CD8-positive, alpha-beta memory T cell (primary cell): Measurements from ENCODE around the gene LCMT1. TPM values are rescaled to one million over a fixed set of nuclear protein-coding genes. Genes with fewer than 3 reads are reported as not detected.
"Not testable (repeated sequence)": the region's sequence is repeated elsewhere in the genome, so short reads cannot be mapped to it uniquely, and the experiment has no call there.

Experiments
- CTCF ChIA-PET: fragments of 350-600 bp; sonication (Branson Sonifier 250); formaldehyde crosslinking; loops from one replicate; lab custom pipeline; 2021; ENCODE audit warnings: antibody characterized with exemption; lab: Charles Lee
- POLR2A ChIA-PET: fragments of 350-600 bp; sonication (Branson Sonifier 250); formaldehyde crosslinking; loops from one replicate; lab custom pipeline; 2021; ENCODE audit warnings: antibody characterized with exemption; lab: Charles Lee
- DNase-seq, 5 donors: peaks; one replicate each; pipeline versions ENCODE4 v3.0.0 to v3.0.0-alpha.2; 2020 to 2022; ENCODE audit warnings: mixed read lengths in 1 of 5
- H3K27ac ChIP-seq: one replicate; pipeline ENCODE4 v1.7.0; 2013; ENCODE audit warnings: low read depth, mild to moderate bottlenecking, low read length, moderate library complexity
- H3K27me3 ChIP-seq: 2 replicates; pipeline ENCODE4 v1.7.0; 2013; ENCODE audit warnings: low read length, mild to moderate bottlenecking; ENCODE audit not compliant: insufficient read depth, poor library complexity, severe bottlenecking
- H3K36me3 ChIP-seq: 2 replicates; pipeline ENCODE4 v1.7.0; 2013; ENCODE audit warnings: mild to moderate bottlenecking, low read length, moderate library complexity; ENCODE audit not compliant: insufficient read depth
- H3K4me1 ChIP-seq: 2 replicates; pipeline ENCODE4 v1.7.0; 2013; ENCODE audit warnings: mild to moderate bottlenecking, low read length, moderate library complexity; ENCODE audit not compliant: insufficient read depth
- H3K4me3 ChIP-seq: 2 replicates; pipeline ENCODE4 v1.7.0; 2013; ENCODE audit warnings: mild to moderate bottlenecking, low read length
- H3K9me3 ChIP-seq: 2 replicates; pipeline ENCODE4 v1.7.0; 2013; ENCODE audit warnings: mild to moderate bottlenecking, low read length
- H3K27ac Mint-ChIP-seq, 8 donors: one replicate each; pipeline ENCODE4 v1.8.0; 2020 to 2021; ENCODE audit warnings: mixed read lengths in 8 of 8, mild to moderate bottlenecking in 6 of 8, inconsistent platforms in 3 of 8, moderate library complexity in 3 of 8
- H3K27me3 Mint-ChIP-seq, 2 donors: one replicate each; pipeline ENCODE4 v1.8.0; 2020 to 2021; ENCODE audit warnings: mixed read lengths in 2 of 2, mild to moderate bottlenecking in 1 of 2, moderate library complexity in 1 of 2
- H3K36me3 Mint-ChIP-seq, 3 donors: one replicate each; pipeline ENCODE4 v1.8.0; 2020 to 2021; ENCODE audit warnings: mixed read lengths in 3 of 3, inconsistent platforms in 1 of 3, mild to moderate bottlenecking in 1 of 3
- H3K4me1 Mint-ChIP-seq, 3 donors: one replicate each; pipeline ENCODE4 v1.8.0; 2020 to 2021; ENCODE audit warnings: mixed read lengths in 3 of 3, inconsistent platforms in 1 of 3, mild to moderate bottlenecking in 1 of 3
- H3K4me3 Mint-ChIP-seq, 7 donors: one replicate each; pipeline ENCODE4 v1.8.0; 2020 to 2021; ENCODE audit warnings: mixed read lengths in 7 of 7, mild to moderate bottlenecking in 6 of 7, moderate library complexity in 4 of 7, inconsistent platforms in 2 of 7
- H3K9me3 Mint-ChIP-seq, 5 donors: one replicate each; pipeline ENCODE4 v1.8.0; 2020 to 2022; ENCODE audit warnings: mixed read lengths in 5 of 5, mild to moderate bottlenecking in 3 of 5, moderate library complexity in 2 of 5, inconsistent platforms in 1 of 5
- polyA plus RNA-seq: library from polyadenylated mRNA; unstranded; fragments of 300-500 nt; fragmentation: Illumina TruSeq; gene quantifications from one replicate; pipeline ENCODE4 v1.2.3, GENCODE V29; 2021
- total RNA-seq, 2 experiments: library from RNA; stranded (reverse); gene quantifications; one replicate each; pipeline ENCODE4 v1.2.3, GENCODE V29; 2021

The LCMT1 gene
- 10 to 100 TPM; 43.6 to 43.8 TPM for total RNA-seq
- 54.3 TPM for polyA plus RNA-seq

DNA sequence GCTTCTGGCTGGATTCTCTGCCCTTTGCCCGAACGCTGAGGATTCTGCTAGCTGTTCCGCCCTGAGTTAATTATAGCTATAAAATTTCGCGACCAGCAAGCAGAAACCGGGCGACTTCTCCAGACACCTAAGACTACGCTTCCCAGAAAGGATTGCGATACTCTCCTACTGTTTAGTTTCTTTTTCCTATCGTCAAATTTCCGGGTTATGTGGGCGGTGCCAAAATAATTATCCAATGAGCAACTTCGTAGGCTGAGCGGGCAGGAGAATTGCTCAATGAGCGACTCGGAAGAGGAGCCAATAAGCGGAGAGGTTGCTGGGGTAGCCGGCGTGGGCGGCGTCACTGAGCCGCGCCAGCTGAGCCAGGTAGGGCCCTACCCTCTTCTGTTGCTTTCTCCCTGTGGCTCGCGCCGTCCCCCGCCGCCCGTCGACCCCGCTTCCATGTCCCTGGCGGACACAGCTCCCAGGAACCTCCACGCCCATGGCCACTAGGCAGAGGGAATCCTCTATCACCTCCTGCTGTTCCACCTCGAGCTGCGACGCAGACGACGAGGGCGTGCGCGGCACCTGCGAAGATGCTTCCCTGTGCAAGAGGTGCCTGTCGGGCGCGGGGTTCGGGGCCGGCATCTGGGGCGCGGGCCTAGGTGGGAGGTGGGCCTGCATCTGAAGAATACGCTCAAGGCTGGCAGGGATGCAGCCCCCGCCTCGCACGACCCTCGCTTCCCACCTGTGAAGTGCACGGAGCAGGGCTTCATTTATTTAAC, at the start of gene LCMT1:
LCMT1 (plus strand) TSS at position 340 of the 764 bp plus-strand sequence; CDS start at position 482, 142 bp downstream.
- Histone ChIP-seq H3K4me3 (peak within 1 kb of the TSS; percentile 92), H3K9me3 (no peaks in the 10 kb centered on the region), H3K4me1 (peaks cover 36% of the 10 kb centered on the region), H3K36me3 (peaks cover 4% of the 10 kb centered on the region), H3K27ac (peak within 1 kb of the TSS; percentile 79), H3K27me3 (no peaks in the 10 kb centered on the region)
- Mint-ChIP-seq H3K27ac (peak within 1 kb of the TSS; percentile 48 to 98 (median 96)), H3K36me3 (peaks cover 0 to 31% (median 8%) of the 10 kb centered on the region in 3 donors), H3K27me3 (no peaks in the 10 kb centered on the region), H3K9me3 (no peaks in the 10 kb centered on the region), H3K4me3 (peak within 1 kb of the TSS; percentile 89 to 97 (median 96)), H3K4me1 (peaks cover 55 to 77% (median 77%) of the 10 kb centered on the region in 3 donors)
- DNase-seq, result peak; percentile 82 to 94 (median 93)
- ChIA-PET CTCF (interaction anchor here (0.8 to 7.5 kb wide), 8 partner anchors 11 to 114 kb away, joined by 3 to 74 read pairs (median 6); partner anchors contain the start of gene ARHGAP17), POLR2A (interaction anchor here (0.7 to 2.5 kb wide), 6 partner anchors 45 to 96 kb away, joined by 3 to 22 read pairs (median 10); partner anchors contain the start of gene ARHGAP17)

DNA sequence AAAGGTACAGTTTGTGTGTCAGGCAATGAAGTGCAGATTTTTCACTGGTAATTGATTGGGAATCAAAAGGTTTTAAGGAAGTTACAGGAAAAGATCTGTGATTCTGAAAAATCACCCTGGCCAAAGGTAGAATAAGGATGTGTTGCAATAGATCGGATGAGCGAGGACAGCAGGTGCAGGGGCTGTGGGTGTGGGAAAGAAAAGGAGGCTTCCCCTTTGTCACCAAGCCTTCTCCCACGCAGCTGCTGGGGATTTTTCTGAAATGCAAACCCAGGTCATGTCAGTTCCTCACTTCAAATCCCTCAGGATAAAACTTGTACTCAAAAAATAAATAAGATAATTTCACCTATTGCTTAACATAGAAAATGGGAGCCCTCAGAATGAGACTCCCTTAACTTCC, 48.4 kb upstream of the LCMT1 start:
- Mint-ChIP-seq H3K36me3 (peaks cover 0 to 3% (median 0%) of the 10 kb centered on the region in 3 donors), H3K4me1 (peaks cover 48 to 67% (median 54%) of the 10 kb centered on the region in 3 donors), H3K4me3 (peak overlapping the region in 3 of 7 donors; percentile 22 to 51 (median 38)), H3K27ac (peak overlapping the region; percentile 68 to 93 (median 74)), H3K9me3 (no peaks in the 10 kb centered on the region), H3K27me3 (peaks cover 0 to 1% of the 10 kb centered on the region in 2 donors)
- ChIA-PET POLR2A (no interaction called here), CTCF (no interaction called here)
- Histone ChIP-seq H3K9me3 (no peaks in the 10 kb centered on the region), H3K27me3 (no peaks in the 10 kb centered on the region), H3K27ac (no peak overlapping the region), H3K36me3 (no peaks in the 10 kb centered on the region), H3K4me3 (peak overlapping the region; percentile 21), H3K4me1 (peaks cover 65% of the 10 kb centered on the region)
- DNase-seq, result no peak

DNA sequence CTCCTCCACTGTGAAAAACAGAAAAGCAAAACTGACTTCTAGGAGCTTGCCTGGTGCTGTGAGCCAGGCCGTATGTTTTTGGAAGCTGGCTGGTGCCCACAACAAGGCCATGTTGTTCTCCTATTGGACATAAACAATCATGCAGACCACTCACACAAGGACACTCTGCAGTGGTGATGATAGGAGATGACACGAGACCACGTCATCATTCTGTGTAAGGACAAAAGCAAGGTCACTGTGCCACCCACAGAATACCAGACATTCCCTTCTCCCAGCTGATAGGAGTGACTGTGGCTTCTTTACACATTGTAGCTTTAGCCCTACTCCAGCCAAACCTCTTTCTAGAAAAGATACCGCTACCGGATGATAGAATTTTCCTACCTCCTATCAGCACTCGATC, 47.7 kb upstream of the LCMT1 start:
- Mint-ChIP-seq H3K36me3 (peaks cover 0 to 3% (median 0%) of the 10 kb centered on the region in 3 donors), H3K27ac (peak overlapping the region in 7 of 8 donors; percentile 38 to 80 (median 70)), H3K27me3 (peaks cover 0 to 1% of the 10 kb centered on the region in 2 donors), H3K4me3 (peak overlapping the region in 4 of 7 donors; percentile 15 to 56 (median 26)), H3K9me3 (no peaks in the 10 kb centered on the region), H3K4me1 (peaks cover 47 to 68% (median 54%) of the 10 kb centered on the region in 3 donors)
- Histone ChIP-seq H3K27ac (no peak overlapping the region), H3K27me3 (no peaks in the 10 kb centered on the region), H3K9me3 (no peaks in the 10 kb centered on the region), H3K4me1 (peaks cover 65% of the 10 kb centered on the region), H3K4me3 (peak overlapping the region; percentile 21), H3K36me3 (no peaks in the 10 kb centered on the region)
- CTCF ChIA-PET, result no interaction called here
- no peak for DNase-seq
- POLR2A ChIA-PET, result no interaction called here

DNA sequence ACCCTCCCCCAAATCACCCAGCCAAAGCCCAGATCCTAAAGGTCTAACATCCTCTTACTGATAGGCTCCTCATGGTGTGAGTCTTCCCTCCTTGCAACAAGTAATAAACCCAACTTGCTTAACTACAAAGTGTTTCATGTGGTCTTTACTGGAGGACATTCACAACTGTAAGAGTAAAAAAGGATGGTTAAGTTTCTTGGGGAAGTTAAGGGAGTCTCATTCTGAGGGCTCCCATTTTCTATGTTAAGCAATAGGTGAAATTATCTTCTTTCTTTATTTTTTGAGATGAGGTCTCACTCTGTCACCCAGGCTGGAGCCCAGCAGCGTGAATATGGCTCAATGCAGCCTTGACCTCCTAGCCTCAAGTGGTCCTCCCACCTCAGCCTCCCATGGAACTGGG, 47.3 kb upstream of the LCMT1 start:
- H3K4me3 ChIP-seq, DNase-seq, H3K27me3 Mint-ChIP-seq, POLR2A ChIA-PET, H3K36me3 Mint-ChIP-seq, H3K27ac ChIP-seq, H3K9me3 ChIP-seq, H3K9me3 Mint-ChIP-seq, H3K36me3 ChIP-seq, H3K27me3 ChIP-seq: not testable (repeated sequence)
- Mint-ChIP-seq H3K4me3 (peak overlapping the region in 2 of 7 donors; percentile 54 to 56), H3K4me1 (peaks cover 47 to 68% (median 54%) of the 10 kb centered on the region in 3 donors), H3K27ac (peak overlapping the region; percentile 32 to 80 (median 69))
- H3K4me1 ChIP-seq, result peaks cover 65% of the 10 kb centered on the region
- CTCF ChIA-PET, result interaction anchor here (1.5 kb wide), 1 partner anchor 8 kb away, joined by 4 read pairs; no protein-coding TSS in a partner anchor

DNA sequence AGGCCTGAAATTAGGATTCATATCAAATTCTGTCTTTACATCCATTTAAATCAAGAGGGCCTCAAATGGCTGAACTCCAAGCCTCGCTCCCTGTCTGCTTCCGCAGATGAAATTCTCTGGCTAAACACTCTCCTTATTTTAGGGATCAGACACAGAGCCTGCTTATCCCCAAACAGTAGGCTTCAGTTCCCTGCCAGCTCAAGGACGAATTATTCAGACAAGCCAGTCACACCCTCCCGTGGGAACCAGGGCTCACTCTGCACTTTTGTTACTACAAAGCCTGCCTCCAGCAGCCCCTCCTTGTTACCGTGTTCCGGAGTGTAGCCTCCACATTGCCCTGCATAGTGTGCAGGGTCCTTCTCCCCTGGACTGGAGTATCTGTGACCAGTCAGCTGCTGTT, 46.6 kb upstream of the LCMT1 start:
- Histone ChIP-seq H3K4me1 (peaks cover 63% of the 10 kb centered on the region), H3K9me3 (no peaks in the 10 kb centered on the region), H3K4me3 (no peak overlapping the region), H3K27me3 (no peaks in the 10 kb centered on the region), H3K27ac (no peak overlapping the region), H3K36me3 (no peaks in the 10 kb centered on the region)
- CTCF ChIA-PET, result interaction anchor here (0.6 to 1.5 kb wide), 2 partner anchors 9 to 43 kb away, joined by 3 to 4 read pairs; no protein-coding TSS in a partner anchor
- Mint-ChIP-seq H3K4me3 (no peak overlapping the region), H3K27ac (no peak overlapping the region), H3K9me3 (no peaks in the 10 kb centered on the region), H3K27me3 (peaks cover 0 to 1% of the 10 kb centered on the region in 2 donors), H3K4me1 (peaks cover 47 to 68% (median 54%) of the 10 kb centered on the region in 3 donors), H3K36me3 (peaks cover 0 to 3% (median 0%) of the 10 kb centered on the region in 3 donors)
- no peak for DNase-seq
- POLR2A ChIA-PET, result no interaction called here

DNA sequence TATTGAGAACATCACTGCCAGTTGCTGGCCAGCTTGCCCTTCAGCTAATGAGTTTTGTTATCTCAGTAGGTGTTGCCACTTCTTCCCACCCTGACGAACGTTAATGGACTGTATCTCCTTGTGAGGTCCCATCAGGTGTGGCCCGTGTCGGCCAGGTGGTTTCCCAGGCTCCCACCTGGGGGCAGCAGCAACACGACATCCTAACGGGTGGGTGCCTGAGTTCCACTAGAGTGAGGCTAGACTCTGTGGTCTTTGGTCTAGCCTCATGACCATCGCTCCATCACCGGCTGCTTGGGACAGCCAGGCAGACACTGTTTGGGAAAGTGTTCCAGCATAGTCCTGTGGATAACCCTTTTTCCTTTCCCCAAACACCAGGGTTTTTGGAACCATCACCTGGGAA, 45.6 kb upstream of the LCMT1 start:
- Mint-ChIP-seq H3K27ac (peak overlapping the region in 7 of 8 donors; percentile 10 to 90 (median 88)), H3K4me1 (peaks cover 41 to 58% (median 48%) of the 10 kb centered on the region in 3 donors)

DNA sequence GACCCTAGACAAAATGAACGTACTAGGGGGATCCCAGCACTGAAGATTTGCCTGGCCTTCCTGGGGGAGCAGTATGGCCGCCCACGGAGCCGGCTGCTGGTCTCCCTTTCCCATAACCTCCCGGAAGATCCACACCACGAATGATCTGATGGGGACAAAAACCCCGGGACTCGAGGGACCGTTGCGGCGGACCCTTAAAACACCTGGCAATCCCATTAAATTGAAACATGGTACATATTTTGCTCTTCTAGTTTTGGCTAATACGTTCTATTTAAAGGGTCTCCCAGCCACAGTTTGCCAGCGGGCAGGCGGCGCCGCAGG, 45.2 kb upstream of the LCMT1 start:
- CTCF ChIA-PET, result interaction anchor here (0.7 to 1.6 kb wide), 4 partner anchors 8 to 40 kb away, joined by 3 to 6 read pairs (median 4); no protein-coding TSS in a partner anchor
- POLR2A ChIA-PET, result interaction anchor here (0.6 to 1.8 kb wide), 5 partner anchors 15 to 63 kb away, joined by 3 to 22 read pairs (median 8); partner anchors contain the start of genes ARHGAP17 and LCMT1
- Histone ChIP-seq H3K36me3 (no peaks in the 10 kb centered on the region), H3K9me3 (no peaks in the 10 kb centered on the region), H3K4me1 (peaks cover 52% of the 10 kb centered on the region), H3K4me3 (peak overlapping the region; percentile 44), H3K27me3 (no peaks in the 10 kb centered on the region), H3K27ac (peak overlapping the region; percentile 51)
- Mint-ChIP-seq H3K9me3 (no peaks in the 10 kb centered on the region), H3K4me1 (peaks cover 36 to 53% (median 44%) of the 10 kb centered on the region in 3 donors), H3K27ac (peak overlapping the region; percentile 50 to 91 (median 88)), H3K36me3 (peaks cover 0 to 3% (median 2%) of the 10 kb centered on the region in 3 donors), H3K27me3 (no peaks in the 10 kb centered on the region), H3K4me3 (peak overlapping the region; percentile 70 to 83 (median 78))
- no peak for DNase-seq

More for the DNA sequence above, 45.6 kb upstream of the LCMT1 start:
- Histone ChIP-seq H3K27me3 (no peaks in the 10 kb centered on the region), H3K27ac (no peak overlapping the region), H3K4me3 (no peak overlapping the region), H3K4me1 (peaks cover 54% of the 10 kb centered on the region), H3K36me3 (no peaks in the 10 kb centered on the region), H3K9me3 (no peaks in the 10 kb centered on the region)
- Mint-ChIP-seq H3K4me3 (peak overlapping the region in 5 of 7 donors; percentile 75 to 83 (median 80)), H3K27me3 (peaks cover 0 to 1% of the 10 kb centered on the region in 2 donors), H3K36me3 (peaks cover 0 to 3% (median 2%) of the 10 kb centered on the region in 3 donors), H3K9me3 (no peaks in the 10 kb centered on the region)
- CTCF ChIA-PET, result interaction anchor here (1.5 kb wide), 1 partner anchor 10 kb away, joined by 4 read pairs; no protein-coding TSS in a partner anchor
- POLR2A ChIA-PET, result interaction anchor here (0.6 to 1.8 kb wide), 4 partner anchors 15 to 63 kb away, joined by 3 to 22 read pairs (median 11); partner anchors contain the start of gene LCMT1
- no peak for DNase-seq
